Measurements from ENCODE around the gene AMOT. TPM values are rescaled to one million over a fixed set of nuclear protein-coding genes. Genes with fewer than 3 reads are reported as not detected.

Gene AMOT
- total RNA-seq, 1 donor, result 5.1 TPM

- H2AFZ ChIP-seq (ENCODE audit: low read length), result peak overlapping the region; percentile 87
- peak; percentile 93 for DNase-seq (ENCODE audit: insufficient read length, low spot score, missing footprints)
- H3K4me2 ChIP-seq (ENCODE audit: insufficient read depth, low read length), result peak overlapping the region; percentile 81
- H3K4me1 ChIP-seq (ENCODE audit: insufficient read depth, low read length), result no peaks in the 10 kb centered on the region
- TF ChIP-seq, protein P1, sequence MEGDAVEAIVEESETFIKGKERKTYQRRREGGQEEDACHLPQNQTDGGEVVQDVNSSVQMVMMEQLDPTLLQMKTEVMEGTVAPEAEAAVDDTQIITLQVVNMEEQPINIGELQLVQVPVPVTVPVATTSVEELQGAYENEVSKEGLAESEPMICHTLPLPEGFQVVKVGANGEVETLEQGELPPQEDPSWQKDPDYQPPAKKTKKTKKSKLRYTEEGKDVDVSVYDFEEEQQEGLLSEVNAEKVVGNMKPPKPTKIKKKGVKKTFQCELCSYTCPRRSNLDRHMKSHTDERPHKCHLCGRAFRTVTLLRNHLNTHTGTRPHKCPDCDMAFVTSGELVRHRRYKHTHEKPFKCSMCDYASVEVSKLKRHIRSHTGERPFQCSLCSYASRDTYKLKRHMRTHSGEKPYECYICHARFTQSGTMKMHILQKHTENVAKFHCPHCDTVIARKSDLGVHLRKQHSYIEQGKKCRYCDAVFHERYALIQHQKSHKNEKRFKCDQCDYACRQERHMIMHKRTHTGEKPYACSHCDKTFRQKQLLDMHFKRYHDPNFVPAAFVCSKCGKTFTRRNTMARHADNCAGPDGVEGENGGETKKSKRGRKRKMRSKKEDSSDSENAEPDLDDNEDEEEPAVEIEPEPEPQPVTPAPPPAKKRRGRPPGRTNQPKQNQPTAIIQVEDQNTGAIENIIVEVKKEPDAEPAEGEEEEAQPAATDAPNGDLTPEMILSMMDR (IDR thresholded peaks at IDR 0.05; ENCODE audit: extremely low read depth, low read depth, low read length), result no peak
- no peaks in the 10 kb centered on the region for H4K20me1 ChIP-seq (ENCODE audit: insufficient read depth, low read length)
- no peaks in the 10 kb centered on the region for H3K9me3 ChIP-seq (ENCODE audit: low read depth, low read length)
- no peak overlapping the region for H3K27ac ChIP-seq (ENCODE audit: low read depth, low read length)
- no peaks in the 10 kb centered on the region for H3K79me2 ChIP-seq (ENCODE audit: insufficient read depth, low read length)
- H3K36me3 ChIP-seq (ENCODE audit: insufficient read depth, low read length), result no peaks in the 10 kb centered on the region
- H3K27me3 ChIP-seq (ENCODE audit: insufficient read depth, low read length), result peaks cover 33% of the 10 kb centered on the region
- H3K4me3 ChIP-seq (ENCODE audit: insufficient read depth, low read length), result peak overlapping the region; percentile 73
Measured at GRCh38 chrX:112841114-112841819, 636 bp upstream of the AMOT start.

DNA sequence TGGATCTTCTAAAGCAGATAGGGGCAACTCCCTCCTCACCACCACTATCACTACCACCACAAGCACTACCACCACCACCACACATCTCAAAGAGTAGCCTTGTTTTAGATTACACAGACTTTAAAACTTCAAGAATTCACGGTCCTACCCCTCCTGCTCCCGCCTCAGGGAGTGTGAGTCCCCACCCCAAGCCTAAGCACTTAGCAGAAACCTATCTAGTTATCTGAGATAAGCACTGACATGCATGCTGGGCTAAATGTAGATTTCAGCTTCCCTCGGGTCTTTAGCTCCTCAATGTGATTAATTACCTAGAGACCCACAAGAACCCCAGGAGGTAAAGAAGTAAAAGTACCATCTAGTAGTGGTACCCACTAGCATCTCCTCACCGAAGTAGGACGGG lies 775 bp downstream of the AMOT start:
- H3K4me3 ChIP-seq (ENCODE audit: insufficient read depth, low read length), result peak overlapping the region; percentile 73

DNA sequence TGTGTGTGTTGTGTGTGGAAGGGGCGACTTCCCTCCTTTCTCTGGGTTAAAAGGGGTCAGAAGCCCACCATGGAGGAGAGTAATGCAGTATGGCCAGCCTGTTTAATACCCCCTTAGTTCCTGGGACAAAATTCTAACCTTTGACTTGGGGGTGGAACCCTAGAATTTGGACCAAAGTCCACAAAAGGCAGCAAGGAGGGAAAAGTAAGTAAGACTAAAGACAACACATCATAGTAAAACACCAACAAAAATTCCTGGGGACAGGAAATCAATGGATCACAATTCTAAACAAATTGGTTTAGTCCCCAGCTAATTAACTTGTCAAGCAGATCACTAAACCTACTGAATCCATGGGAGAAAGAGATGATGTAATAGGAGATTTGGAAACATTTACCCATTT lies 3.1 kb downstream of the AMOT start:
- H4K20me1 ChIP-seq (ENCODE audit: insufficient read depth, low read length), result no peaks in the 10 kb centered on the region
- H3K36me3 ChIP-seq (ENCODE audit: insufficient read depth, low read length), result no peaks in the 10 kb centered on the region
- peaks cover 30% of the 10 kb centered on the region for H3K27me3 ChIP-seq (ENCODE audit: insufficient read depth, low read length)
- no peak for DNase-seq (ENCODE audit: insufficient read length, low spot score, missing footprints)
- H3K79me2 ChIP-seq (ENCODE audit: insufficient read depth, low read length), result no peaks in the 10 kb centered on the region
- no peak overlapping the region for H3K4me2 ChIP-seq (ENCODE audit: insufficient read depth, low read length)
- TF ChIP-seq, protein P1 (IDR thresholded peaks at IDR 0.05; ENCODE audit: extremely low read depth, low read depth, low read length), result no peak
- H3K9me3 ChIP-seq (ENCODE audit: low read depth, low read length), result no peaks in the 10 kb centered on the region
- H3K4me1 ChIP-seq (ENCODE audit: insufficient read depth, low read length), result peaks cover 4% of the 10 kb centered on the region
- H3K27ac ChIP-seq (ENCODE audit: low read depth, low read length), result no peak overlapping the region
- H2AFZ ChIP-seq (ENCODE audit: low read length), result no peak overlapping the region
- H3K4me3 ChIP-seq (ENCODE audit: insufficient read depth, low read length), result no peak overlapping the region

More for the DNA sequence above, 775 bp downstream of the AMOT start:
- no peaks in the 10 kb centered on the region for H3K79me2 ChIP-seq (ENCODE audit: insufficient read depth, low read length)
- peak overlapping the region; percentile 81 for H3K4me2 ChIP-seq (ENCODE audit: insufficient read depth, low read length)
- no peaks in the 10 kb centered on the region for H3K4me1 ChIP-seq (ENCODE audit: insufficient read depth, low read length)
- no peaks in the 10 kb centered on the region for H3K36me3 ChIP-seq (ENCODE audit: insufficient read depth, low read length)
- H2AFZ ChIP-seq (ENCODE audit: low read length), result peak overlapping the region; percentile 87
- TF ChIP-seq, protein P1 (IDR thresholded peaks at IDR 0.05; ENCODE audit: extremely low read depth, low read depth, low read length), result no peak
- H3K27me3 ChIP-seq (ENCODE audit: insufficient read depth, low read length), result peaks cover 33% of the 10 kb centered on the region
- DNase-seq (ENCODE audit: insufficient read length, low spot score, missing footprints), result no peak
- no peaks in the 10 kb centered on the region for H3K9me3 ChIP-seq (ENCODE audit: low read depth, low read length)
- no peaks in the 10 kb centered on the region for H4K20me1 ChIP-seq (ENCODE audit: insufficient read depth, low read length)
- no peak overlapping the region for H3K27ac ChIP-seq (ENCODE audit: low read depth, low read length)

GRCh38 chrX:112835019-112835418 lies 5.6 kb downstream of the AMOT start:
- H3K27me3 ChIP-seq (ENCODE audit: insufficient read depth, low read length), result peaks cover 21% of the 10 kb centered on the region
- no peaks in the 10 kb centered on the region for H3K36me3 ChIP-seq (ENCODE audit: insufficient read depth, low read length)
- TF ChIP-seq, protein P1 (IDR thresholded peaks at IDR 0.05; ENCODE audit: extremely low read depth, low read depth, low read length), result no peak
- no peak for DNase-seq (ENCODE audit: insufficient read length, low spot score, missing footprints)
- no peaks in the 10 kb centered on the region for H3K79me2 ChIP-seq (ENCODE audit: insufficient read depth, low read length)
- H3K4me1 ChIP-seq (ENCODE audit: insufficient read depth, low read length), result peaks cover 4% of the 10 kb centered on the region
- H4K20me1 ChIP-seq (ENCODE audit: insufficient read depth, low read length), result no peaks in the 10 kb centered on the region
- H2AFZ ChIP-seq (ENCODE audit: low read length), result no peak overlapping the region
- no peaks in the 10 kb centered on the region for H3K9me3 ChIP-seq (ENCODE audit: low read depth, low read length)
- H3K4me3 ChIP-seq (ENCODE audit: insufficient read depth, low read length), result no peak overlapping the region
- H3K4me2 ChIP-seq (ENCODE audit: insufficient read depth, low read length), result no peak overlapping the region
- no peak overlapping the region for H3K27ac ChIP-seq (ENCODE audit: low read depth, low read length)

Measured in osteoblast (primary cell).